HepG2 (cell line): ENCODE data around the gene VSX1. TPM values are rescaled to one million over a fixed set of nuclear protein-coding genes. Genes with fewer than 3 reads are reported as not detected.

Experiments used
- ARID4A ChIP-seq: sonication (generic); formaldehyde crosslinking; IDR thresholded peaks from 2 replicates; pipeline ENCODE4 v1.5.0; 2020; ENCODE audit warnings: mild to moderate bottlenecking, missing genetic modification reagents, borderline replicate concordance
- ATAD3A ChIP-seq: sonication (generic); formaldehyde crosslinking; IDR thresholded peaks from 2 replicates; pipeline ENCODE4 v1.4.0; 2020; ENCODE audit warnings: missing genetic modification reagents
- BATF2 ChIP-seq: sonication (generic); formaldehyde crosslinking; IDR thresholded peaks from 2 replicates; pipeline ENCODE4 v1.8.0; 2022; ENCODE audit warnings: mild to moderate bottlenecking, missing genetic modification reagents, moderate library complexity
- CAMTA2 ChIP-seq: sonication (generic); formaldehyde crosslinking; IDR thresholded peaks from 2 replicates; pipeline ENCODE4 v1.4.0; 2020; ENCODE audit warnings: mild to moderate bottlenecking, missing genetic modification reagents, borderline replicate concordance
- CEBPG ChIP-seq: IDR thresholded peaks from 2 replicates; pipeline ENCODE4 v1.6.1; 2016
- EEA1 ChIP-seq: sonication (generic); formaldehyde crosslinking; IDR thresholded peaks from 2 replicates; pipeline ENCODE4 v1.5.1; 2020; ENCODE audit warnings: mild to moderate bottlenecking, missing genetic modification reagents, borderline replicate concordance
- HNRNPL ChIP-seq: fragments of 200-400 bp; formaldehyde crosslinking; IDR thresholded peaks from 2 replicates; pipeline ENCODE4 v1.6.1; 2017; ENCODE audit warnings: mild to moderate bottlenecking, low read depth, low read length
- KDM3A ChIP-seq: IDR thresholded peaks from 2 replicates; pipeline ENCODE4 v1.6.1; 2018; ENCODE audit warnings: low read depth, missing compliant biosample characterization
- MAFK ChIP-seq, 2 experiments: IDR thresholded peaks in 1 of 2; conservative IDR thresholded peaks in 1 of 2; 2 replicates each; pipeline ENCODE4 v1.6.1; 2011; ENCODE audit warnings: improper control_type of control experiment in 2 of 2, low read length in 2 of 2
- MBD4 ChIP-seq: IDR thresholded peaks from 2 replicates; pipeline ENCODE4 v1.6.1; 2012; ENCODE audit warnings: low read length, inconsistent platforms, borderline replicate concordance
- SAFB2 ChIP-seq: sonication (generic); formaldehyde crosslinking; IDR thresholded peaks from 2 replicates; pipeline ENCODE4 v1.5.1; 2020; ENCODE audit warnings: missing genetic modification reagents, low read depth, mild to moderate bottlenecking, borderline replicate concordance
- TFDP1 ChIP-seq: IDR thresholded peaks from 2 replicates; pipeline ENCODE4 v1.6.1; 2016; ENCODE audit warnings: missing compliant biosample characterization, missing genetic modification reagents, borderline replicate concordance
- TMF1 ChIP-seq: sonication (generic); formaldehyde crosslinking; IDR thresholded peaks from 2 replicates; pipeline ENCODE4 v1.8.1; 2022; ENCODE audit warnings: low read depth, missing genetic modification reagents
- ZFP91 ChIP-seq: sonication (generic); formaldehyde crosslinking; IDR thresholded peaks from 2 replicates; pipeline ENCODE4 v1.9.0; 2022; ENCODE audit warnings: missing genetic modification reagents, mild to moderate bottlenecking, borderline replicate concordance
- ZNF263 ChIP-seq: sonication (generic); formaldehyde crosslinking; IDR thresholded peaks from 2 replicates; pipeline ENCODE4 v1.4.0; 2020; ENCODE audit warnings: missing genetic modification reagents
- ZNF589 ChIP-seq: sonication (generic); formaldehyde crosslinking; conservative IDR thresholded peaks from 2 replicates; pipeline ENCODE4 v1.8.0; 2022; ENCODE audit warnings: mild to moderate bottlenecking, moderate library complexity, missing genetic modification reagents
- ZNF687 ChIP-seq: sonication (generic); formaldehyde crosslinking; IDR thresholded peaks from 2 replicates; pipeline ENCODE4 v1.5.1; 2020; ENCODE audit warnings: mild to moderate bottlenecking, missing genetic modification reagents, moderate library complexity
- ZNF777 ChIP-seq: sonication (generic); formaldehyde crosslinking; IDR thresholded peaks from 2 replicates; pipeline ENCODE4 v1.4.0; 2020; ENCODE audit warnings: missing genetic modification reagents
- polyA plus RNA-seq, 8 experiments: library from polyadenylated mRNA; depleted of rRNA in 3 of 8; stranded (reverse) in 7 of 8; unstranded in 1 of 8; fragments of >200 nt; fragmentation: Illumina TruSeq in 4 of 8; extraction: Trizol in 4 of 8; gene quantifications; 2 replicates each; pipeline versions ENCODE4 v1.2.1 to v1.2.3, GENCODE V29; 2011 to 2016; ENCODE audit warnings: low read depth in 4 of 8, missing spikeins in 1 of 8, mixed read lengths in 1 of 8; ENCODE audit not compliant: insufficient read depth in 1 of 8
- total RNA-seq, 5 experiments: library from RNA; depleted of rRNA; stranded (reverse); fragments of >200 nt; fragmentation: Illumina TruSeq; extraction: Trizol; gene quantifications; 2 replicates each; pipeline ENCODE4 v1.2.3, GENCODE V29; 2016; ENCODE audit warnings: low read depth in 1 of 5

Gene VSX1
- total and polyA plus RNA-seq, 2 of the 13 experiments (the other 11 are each of a cell fraction or from before 2014, with no cell fraction given): 0.04 TPM; not detected in 1

GRCh38 chr20:25030649-25031207 is 51.2 kb downstream of the VSX1 start (continued):
- no peak for TF ChIP-seq BATF2
- TF ChIP-seq TMF1 (CRISPR knock-in tag): no peak
- 0 out of 2 replicates have a peak, but pooled peaks have one; percentile 1 for TF ChIP-seq ZNF263 (CRISPR knock-in tag)
- TF ChIP-seq ZNF777: no peak
- peak; percentile 42; the same call in 1 of the 2 replicates for TF ChIP-seq ZFP91 (CRISPR knock-in tag)
- TF ChIP-seq ZNF687 (CRISPR knock-in tag): peak; percentile 12
- 0 out of 2 replicates have a peak, but pooled peaks have one; percentile 48 for TF ChIP-seq HNRNPL
- no peak for TF ChIP-seq MAFK (conservative IDR thresholded peaks at IDR 0.05 in 1 of 2, IDR thresholded peaks at IDR 0.05 in 1 of 2; ENCODE audit: low read length in 2 of 2)
- no peak for TF ChIP-seq ZNF589 (CRISPR knock-in tag)
- TF ChIP-seq KDM3A (CRISPR knock-in tag): no peak
- TF ChIP-seq MBD4: no peak
- no peak for TF ChIP-seq CEBPG (CRISPR knock-in tag)
- no peak for TF ChIP-seq EEA1 (CRISPR knock-in tag)
- no peak for TF ChIP-seq TFDP1 (CRISPR knock-in tag)
- 0 out of 2 replicates have a peak, but pooled peaks have one; percentile 6 for TF ChIP-seq ARID4A (CRISPR knock-in tag)
- 0 out of 2 replicates have a peak, but pooled peaks have one; percentile 27 for TF ChIP-seq ATAD3A (CRISPR knock-in tag)
- no peak for TF ChIP-seq SAFB2 (CRISPR knock-in tag)
- TF ChIP-seq CAMTA2: no peak
